Activated naive CD4-positive, alpha-beta T cell treated with anti-CD3 and anti-CD28 coated beads, Interleukin-2, amount 50 U/mL, for 72 hours (primary cell): ENCODE data around the gene SAMD8. TPM values are rescaled to one million over a fixed set of nuclear protein-coding genes. Genes with fewer than 3 reads are reported as not detected.
"Not testable (repeated sequence)": the region's sequence is repeated elsewhere in the genome, so short reads cannot be mapped to it uniquely, and the experiment has no call there.

Experiments used
- ATAC-seq, 2 donors: fragments of 150-1000 bp; cut with Tn5 transposase; 2 replicates each; pipeline ENCODE4 v1.10.0; 2021; ENCODE audit warnings: mild to moderate bottlenecking in 2 of 2, moderate library complexity in 2 of 2
- DNase-seq, 2 donors: peaks; one replicate each; pipeline ENCODE4 v3.0.0; 2021 to 2022; ENCODE audit warnings: low spot score in 2 of 2
- H3K27ac Mint-ChIP-seq, 2 donors: one replicate each; pipeline ENCODE4 v1.8.0; 2022; ENCODE audit warnings: mild to moderate bottlenecking in 2 of 2, mixed read lengths in 2 of 2
- H3K36me3 Mint-ChIP-seq, 2 donors: one replicate each; pipeline ENCODE4 v1.8.0; 2022; ENCODE audit warnings: mixed read lengths in 2 of 2
- H3K9me3 Mint-ChIP-seq, 2 donors: one replicate each; pipeline ENCODE4 v1.8.0; 2022; ENCODE audit warnings: mixed read lengths in 2 of 2
- total RNA-seq, 2 donors: library from RNA; stranded (reverse); gene quantifications; one replicate each; pipeline ENCODE4 v1.2.3, GENCODE V29; 2022

The SAMD8 gene
- total RNA-seq, 2 donors from 2014 or later: 24.9 to 32.2 TPM

GRCh38 chr10:75189266-75190096, 78.0 kb downstream of the SAMD8 start:
- ATAC-seq (no peak), DNase-seq (no peak)
- Mint-ChIP-seq H3K36me3 (no peaks in the 10 kb centered on the region), H3K9me3 (no peaks in the 10 kb centered on the region), H3K27ac (peak overlapping the region in 1 of 2 donors; percentile 30)

GRCh38 chr10:75191821-75192568, 80.5 kb downstream of the SAMD8 start:
- H3K27ac Mint-ChIP-seq: no peak overlapping the region
- no peak for DNase-seq
- no peak for ATAC-seq
- H3K9me3 Mint-ChIP-seq: peaks cover 0 to 3% of the 10 kb centered on the region in 2 donors
- no peaks in the 10 kb centered on the region for H3K36me3 Mint-ChIP-seq

- ATAC-seq, H3K27ac Mint-ChIP-seq, H3K9me3 Mint-ChIP-seq, DNase-seq, H3K36me3 Mint-ChIP-seq: not testable (repeated sequence)
Observed at GRCh38 chr10:75194625-75195024, 83.2 kb downstream of the SAMD8 start.

GRCh38 chr10:75195035-75195763, 83.7 kb downstream of the SAMD8 start:
- peaks cover 0 to 3% of the 10 kb centered on the region in 2 donors for H3K9me3 Mint-ChIP-seq
- peak overlapping the region in 1 of 2 donors; percentile 20 for H3K27ac Mint-ChIP-seq
- no peaks in the 10 kb centered on the region for H3K36me3 Mint-ChIP-seq
- no peak for DNase-seq
- no peak for ATAC-seq

- no peak for DNase-seq
- no peaks in the 10 kb centered on the region for H3K36me3 Mint-ChIP-seq
- H3K27ac Mint-ChIP-seq: no peak overlapping the region
- H3K9me3 Mint-ChIP-seq: peaks cover 0 to 3% of the 10 kb centered on the region in 2 donors
- ATAC-seq: no peak
Observed at GRCh38 chr10:75197066-75197465, 85.6 kb downstream of the SAMD8 start.

- Mint-ChIP-seq H3K36me3 (no peaks in the 10 kb centered on the region), H3K27ac (no peak overlapping the region), H3K9me3 (peaks cover 0 to 3% of the 10 kb centered on the region in 2 donors)
- ATAC-seq: no peak
- DNase-seq: no peak
Observed at GRCh38 chr10:75197906-75198305, 86.5 kb downstream of the SAMD8 start.

GRCh38 chr10:75199949-75200348, 88.5 kb downstream of the SAMD8 start:
- not testable (repeated sequence) for H3K9me3 Mint-ChIP-seq, H3K36me3 Mint-ChIP-seq, H3K27ac Mint-ChIP-seq, ATAC-seq, DNase-seq

GRCh38 chr10:75201793-75202307, 90.4 kb downstream of the SAMD8 start:
- H3K27ac Mint-ChIP-seq: no peak overlapping the region
- no peak for ATAC-seq
- DNase-seq: no peak
- H3K9me3 Mint-ChIP-seq: no peaks in the 10 kb centered on the region
- no peaks in the 10 kb centered on the region for H3K36me3 Mint-ChIP-seq

GRCh38 chr10:75202321-75203045, 91.0 kb downstream of the SAMD8 start:
- no peak for ATAC-seq

GRCh38 chr10:75203046-75203620, 91.7 kb downstream of the SAMD8 start:
- H3K9me3 Mint-ChIP-seq, H3K36me3 Mint-ChIP-seq, ATAC-seq, DNase-seq, H3K27ac Mint-ChIP-seq: not testable (repeated sequence)

More at GRCh38 chr10:75202321-75203045, 91.0 kb downstream of the SAMD8 start:
- no peak for DNase-seq
- no peak overlapping the region for H3K27ac Mint-ChIP-seq
- no peaks in the 10 kb centered on the region for H3K36me3 Mint-ChIP-seq
- no peaks in the 10 kb centered on the region for H3K9me3 Mint-ChIP-seq

- H3K9me3 Mint-ChIP-seq: no peaks in the 10 kb centered on the region
- no peak for DNase-seq
- H3K27ac Mint-ChIP-seq: no peak overlapping the region
- no peaks in the 10 kb centered on the region for H3K36me3 Mint-ChIP-seq
- ATAC-seq: no peak
Observed at GRCh38 chr10:75203724-75204123, 92.3 kb downstream of the SAMD8 start.

GRCh38 chr10:75205908-75206307, 94.5 kb downstream of the SAMD8 start:
- no peak for ATAC-seq

GRCh38 chr10:75206638-75207037, 95.2 kb downstream of the SAMD8 start:
- H3K36me3 Mint-ChIP-seq: peaks cover 8 to 11% of the 10 kb centered on the region in 2 donors
- ATAC-seq, H3K9me3 Mint-ChIP-seq, DNase-seq, H3K27ac Mint-ChIP-seq: not testable (repeated sequence)

More at GRCh38 chr10:75205908-75206307, 94.5 kb downstream of the SAMD8 start:
- no peak for DNase-seq
- no peak overlapping the region for H3K27ac Mint-ChIP-seq
- H3K9me3 Mint-ChIP-seq: no peaks in the 10 kb centered on the region
- peaks cover under 1 to 4% of the 10 kb centered on the region in 2 donors for H3K36me3 Mint-ChIP-seq

- Mint-ChIP-seq H3K9me3 (no peaks in the 10 kb centered on the region), H3K27ac (peak overlapping the region; percentile 73 to 74), H3K36me3 (peaks cover 12 to 18% of the 10 kb centered on the region in 2 donors)
- no peak for DNase-seq
- ATAC-seq: no peak
Observed at GRCh38 chr10:75207079-75207856, 95.8 kb downstream of the SAMD8 start.

- ATAC-seq: no peak
- peak overlapping the region in 1 of 2 donors; percentile 74 for H3K27ac Mint-ChIP-seq
- DNase-seq: no peak
- H3K9me3 Mint-ChIP-seq: no peaks in the 10 kb centered on the region
- peaks cover 18 to 23% of the 10 kb centered on the region in 2 donors for H3K36me3 Mint-ChIP-seq
Observed at GRCh38 chr10:75207857-75208144, 96.3 kb downstream of the SAMD8 start.
